ENCODE data around the gene COL21A1. TPM values are rescaled to one million over a fixed set of nuclear protein-coding genes. Genes with fewer than 3 reads are reported as not detected.

Gene COL21A1
- total and polyA plus RNA-seq, 4 donors: 1.6 to 105 (median 6.3) TPM

- no peak overlapping the region for H3K9ac ChIP-seq (ENCODE audit: insufficient read depth in 1 of 2, low read length in 2 of 2)
- no peaks in the 10 kb centered on the region for H3K27me3 ChIP-seq (ENCODE audit: control insufficient read depth in 3 of 3, insufficient read depth in 3 of 3, low read length in 2 of 3)
- TF ChIP-seq, protein P1, sequence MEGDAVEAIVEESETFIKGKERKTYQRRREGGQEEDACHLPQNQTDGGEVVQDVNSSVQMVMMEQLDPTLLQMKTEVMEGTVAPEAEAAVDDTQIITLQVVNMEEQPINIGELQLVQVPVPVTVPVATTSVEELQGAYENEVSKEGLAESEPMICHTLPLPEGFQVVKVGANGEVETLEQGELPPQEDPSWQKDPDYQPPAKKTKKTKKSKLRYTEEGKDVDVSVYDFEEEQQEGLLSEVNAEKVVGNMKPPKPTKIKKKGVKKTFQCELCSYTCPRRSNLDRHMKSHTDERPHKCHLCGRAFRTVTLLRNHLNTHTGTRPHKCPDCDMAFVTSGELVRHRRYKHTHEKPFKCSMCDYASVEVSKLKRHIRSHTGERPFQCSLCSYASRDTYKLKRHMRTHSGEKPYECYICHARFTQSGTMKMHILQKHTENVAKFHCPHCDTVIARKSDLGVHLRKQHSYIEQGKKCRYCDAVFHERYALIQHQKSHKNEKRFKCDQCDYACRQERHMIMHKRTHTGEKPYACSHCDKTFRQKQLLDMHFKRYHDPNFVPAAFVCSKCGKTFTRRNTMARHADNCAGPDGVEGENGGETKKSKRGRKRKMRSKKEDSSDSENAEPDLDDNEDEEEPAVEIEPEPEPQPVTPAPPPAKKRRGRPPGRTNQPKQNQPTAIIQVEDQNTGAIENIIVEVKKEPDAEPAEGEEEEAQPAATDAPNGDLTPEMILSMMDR (IDR thresholded peaks at IDR 0.05; ENCODE audit: control extremely low read depth, extremely low read depth): no peak
- 69 to 85% methylated on average over 2 of the region's 2 CpGs for WGBS, 2 donors
- no peak for DNase-seq
- no peaks in the 10 kb centered on the region for H3K9me3 ChIP-seq (ENCODE audit: control insufficient read depth in 4 of 4, insufficient read depth in 3 of 4, low read length in 3 of 4)
- H3K4me3 ChIP-seq: no peak overlapping the region
- H3K36me3 ChIP-seq (ENCODE audit: control insufficient read depth in 4 of 4, insufficient read depth in 4 of 4, low read length in 4 of 4): no peaks in the 10 kb centered on the region
- ATAC-seq (ENCODE audit: insufficient read depth, low FRiP score): no peak
- H3K4me1 ChIP-seq (ENCODE audit: control insufficient read depth in 5 of 5, insufficient read depth in 5 of 5, low read length in 5 of 5): peaks cover 0 to 8% (median 3%) of the 10 kb centered on the region in 5 donors
- no peak overlapping the region for H3K27ac ChIP-seq (ENCODE audit: low read depth in 1 of 2, low read length in 1 of 2)
Measured at GRCh38 chr6:56032715-56033260, 214.6 kb downstream of the COL21A1 start.

- no peaks in the 10 kb centered on the region for H3K9me3 ChIP-seq (ENCODE audit: control insufficient read depth in 4 of 4, insufficient read depth in 3 of 4, low read length in 3 of 4)
- no peaks in the 10 kb centered on the region for H3K36me3 ChIP-seq (ENCODE audit: control insufficient read depth in 4 of 4, insufficient read depth in 4 of 4, low read length in 4 of 4)
- DNase-seq (no peak), ATAC-seq (ENCODE audit: insufficient read depth, low FRiP score) (no peak)
- peaks cover 0 to 5% (median 3%) of the 10 kb centered on the region in 5 donors for H3K4me1 ChIP-seq (ENCODE audit: control insufficient read depth in 5 of 5, insufficient read depth in 5 of 5, low read length in 5 of 5)
- H3K9ac ChIP-seq (ENCODE audit: insufficient read depth in 1 of 2, low read length in 2 of 2): no peak overlapping the region
- TF ChIP-seq, protein P1 (IDR thresholded peaks at IDR 0.05; ENCODE audit: control extremely low read depth, extremely low read depth): no peak
- WGBS, 2 donors: 86 to 96% methylated on average over 2 of the region's 2 CpGs
- H3K27me3 ChIP-seq (ENCODE audit: control insufficient read depth in 3 of 3, insufficient read depth in 3 of 3, low read length in 2 of 3): no peaks in the 10 kb centered on the region
- no peak overlapping the region for H3K4me3 ChIP-seq
- no peak overlapping the region for H3K27ac ChIP-seq (ENCODE audit: low read depth in 1 of 2, low read length in 1 of 2)
Measured at GRCh38 chr6:56027865-56028264, 219.5 kb downstream of the COL21A1 start.

DNA sequence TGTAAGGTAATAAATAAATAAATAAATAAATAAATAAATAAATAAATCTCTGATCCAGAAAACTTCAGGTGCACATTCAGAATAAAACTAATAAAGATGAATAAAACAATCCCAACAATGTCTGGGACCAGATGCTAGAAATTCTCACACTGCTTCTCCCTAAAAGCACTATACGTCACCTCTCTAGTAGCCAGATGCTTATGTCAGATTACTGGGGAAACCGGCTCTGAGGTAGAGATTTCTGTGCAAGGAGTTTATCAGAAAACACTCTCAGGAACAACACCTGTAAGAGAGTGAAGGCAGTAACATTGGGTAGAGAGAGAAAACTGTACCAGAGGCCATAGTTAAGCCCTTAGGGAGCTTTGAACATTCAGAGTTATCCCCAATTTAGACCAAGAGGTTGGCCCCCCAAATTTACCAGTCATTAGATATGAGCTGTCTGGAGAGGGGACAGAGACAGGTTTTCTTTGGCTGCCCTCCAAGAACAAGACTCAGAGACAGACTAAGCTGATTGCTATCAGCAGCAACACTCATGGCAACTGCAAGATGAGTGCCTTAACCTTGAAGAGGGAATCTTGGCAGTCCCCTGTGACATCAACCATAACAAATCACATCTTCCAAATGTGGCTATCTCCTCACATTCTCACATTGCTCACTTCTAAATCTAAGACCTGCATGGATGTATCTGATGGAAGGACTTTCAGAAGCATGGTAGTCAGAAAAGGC, 220.8 kb downstream of the COL21A1 start:
- Histone ChIP-seq H3K36me3 (ENCODE audit: control insufficient read depth in 4 of 4, insufficient read depth in 4 of 4, low read length in 4 of 4) (no peaks in the 10 kb centered on the region), H3K27me3 (ENCODE audit: control insufficient read depth in 3 of 3, insufficient read depth in 3 of 3, low read length in 2 of 3) (no peaks in the 10 kb centered on the region), H3K9ac (ENCODE audit: insufficient read depth in 1 of 2, low read length in 2 of 2) (no peak overlapping the region), H3K4me3 (no peak overlapping the region), H3K4me1 (ENCODE audit: control insufficient read depth in 5 of 5, insufficient read depth in 5 of 5, low read length in 5 of 5) (peaks cover 0 to 4% (median 3%) of the 10 kb centered on the region in 5 donors), H3K27ac (ENCODE audit: low read depth in 1 of 2, low read length in 1 of 2) (no peak overlapping the region), H3K9me3 (ENCODE audit: control insufficient read depth in 4 of 4, insufficient read depth in 3 of 4, low read length in 3 of 4) (no peaks in the 10 kb centered on the region)
- ATAC-seq (ENCODE audit: insufficient read depth, low FRiP score) (no peak), DNase-seq (no peak)
- WGBS, 2 donors: 70 to 72% methylated on average over 2 of the region's 2 CpGs
- TF ChIP-seq, protein P1 (IDR thresholded peaks at IDR 0.05; ENCODE audit: control extremely low read depth, extremely low read depth): no peak

Measured in lung (tissue), 12 donors.